Cardiac septum (tissue), 1 donor: ENCODE data around the gene ACVR1C. TPM values are rescaled to one million over a fixed set of nuclear protein-coding genes. Genes with fewer than 3 reads are reported as not detected.
"Not testable (repeated sequence)": the region's sequence is repeated elsewhere in the genome, so short reads cannot be mapped to it uniquely, and the experiment has no call there.

ENCODE experiments used
- DNase-seq: peaks from one replicate; pipeline ENCODE4 v3.0.0-alpha.2; 2020; ENCODE audit warnings: low spot score
- intact Hi-C: fragments of 100-400 bp; cut with DNase I; formaldehyde crosslinking; loops from one replicate; pipeline ENCODE4 v1.14.0; 2022
- total RNA-seq: library from RNA; stranded (reverse); fragmentation: NEBNext Ultra II Directional; extraction: Animal tissue kit (Norgen Biotek cat#: 25700); gene quantifications from one replicate; pipeline ENCODE4 v1.2.1, GENCODE V29; 2021
- donor health status: DM: no; HTN: no; CAD: no.

Gene ACVR1C
- total RNA-seq, 1 donor from 2014 or later = 0.59 TPM

- intact Hi-C loops = loop anchor here (10.0 kb wide), 2 partner anchors 98 to 288 kb away; no protein-coding TSS in a partner anchor
- no peak for DNase-seq
Measured at GRCh38 chr2:157592374-157592773, 36.3 kb downstream of the ACVR1C start.

- intact Hi-C loops = no loop called here
- DNase-seq = no peak
Measured at GRCh38 chr2:157587576-157587975, 41.1 kb downstream of the ACVR1C start.

DNA sequence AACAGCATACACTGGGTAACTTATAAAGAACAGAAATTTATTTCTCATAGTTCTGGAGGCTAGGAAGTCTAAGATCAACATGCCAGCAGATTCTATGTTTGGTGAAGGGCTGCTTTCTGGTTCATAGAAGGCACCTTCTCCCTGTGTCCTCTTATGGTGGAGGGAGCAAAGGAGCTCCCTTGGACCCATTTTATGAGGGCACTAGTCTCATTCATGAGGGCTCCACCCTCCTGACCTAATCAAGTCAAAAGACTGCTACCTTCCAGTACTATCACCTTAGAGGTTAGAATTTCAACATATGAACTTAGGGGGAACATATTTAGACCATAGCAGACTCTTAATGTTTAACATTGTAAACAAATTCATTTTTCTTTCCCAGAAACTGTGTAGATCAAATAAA lies 54.5 kb downstream of the ACVR1C start:
- no peak for DNase-seq
- intact Hi-C loops = no loop called here

DNA sequence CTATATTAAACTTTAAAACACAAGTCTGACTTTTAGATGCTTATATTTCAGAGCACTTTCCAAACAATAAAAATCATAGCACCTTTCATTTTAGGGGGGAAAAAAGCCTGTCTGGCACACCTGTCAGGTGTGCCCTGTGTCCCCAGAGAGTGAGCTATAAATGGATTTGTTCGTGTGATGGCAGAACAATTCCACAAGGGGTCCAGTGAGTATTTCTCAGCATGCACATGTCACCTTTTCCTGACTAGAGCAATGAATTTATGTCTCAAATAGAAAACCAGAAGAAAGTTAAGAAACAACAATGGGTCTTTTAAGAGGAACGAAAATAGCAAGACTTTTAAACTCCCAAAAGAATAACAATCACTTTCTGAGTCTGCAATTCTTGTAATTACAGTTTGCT lies 55.9 kb downstream of the ACVR1C start:
- intact Hi-C loops = no loop called here
- no peak for DNase-seq

- DNase-seq, intact Hi-C loops: not testable (repeated sequence)
Measured at GRCh38 chr2:157566623-157567022, 62.0 kb downstream of the ACVR1C start.

GRCh38 chr2:157566113-157566512 lies 62.6 kb downstream of the ACVR1C start:
- DNase-seq, intact Hi-C loops: not testable (repeated sequence)

- no peak for DNase-seq
- intact Hi-C loops = no loop called here
Measured at GRCh38 chr2:157565550-157565949, 63.1 kb downstream of the ACVR1C start.

DNA sequence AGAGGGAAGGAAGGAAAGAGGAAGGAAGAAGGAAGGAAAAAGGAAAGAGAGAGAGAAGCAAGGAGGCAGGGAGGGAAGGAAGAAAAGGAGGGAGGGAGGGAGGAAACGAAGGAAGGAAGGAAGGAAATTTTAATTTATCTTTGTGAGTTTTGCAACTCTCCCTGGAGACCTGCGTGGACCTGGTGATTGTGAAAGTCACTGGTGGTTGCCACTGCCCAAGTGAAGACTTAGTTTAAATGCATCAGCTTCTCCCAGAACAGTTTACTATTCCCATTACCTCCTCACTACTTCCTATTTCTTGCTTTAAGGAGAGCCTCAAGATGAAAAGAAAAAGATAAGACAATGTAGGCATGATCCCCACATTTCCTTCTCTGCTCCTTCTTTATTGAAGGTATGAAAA lies 68.8 kb downstream of the ACVR1C start:
- DNase-seq = no peak
- intact Hi-C loops = no loop called here

DNA sequence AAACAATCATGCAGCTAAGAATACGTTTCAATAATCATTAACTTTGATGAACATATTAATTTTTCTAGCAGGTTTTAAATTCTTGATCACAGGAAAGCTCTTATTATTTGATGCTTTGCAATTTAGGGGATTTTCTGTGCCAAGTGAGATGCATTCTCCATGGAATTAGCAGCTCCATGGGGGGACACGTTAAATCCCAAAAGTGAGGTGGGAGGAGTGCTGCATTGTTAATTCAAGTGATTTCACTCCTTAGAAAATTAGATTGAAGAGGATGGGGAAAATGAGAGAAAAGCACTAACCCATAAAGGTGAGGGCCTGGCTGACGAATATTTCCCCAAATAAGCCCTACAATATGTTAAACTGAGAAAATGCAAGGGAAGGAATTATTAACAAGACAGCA lies 69.2 kb downstream of the ACVR1C start:
- intact Hi-C loops = no loop called here
- no peak for DNase-seq

DNA sequence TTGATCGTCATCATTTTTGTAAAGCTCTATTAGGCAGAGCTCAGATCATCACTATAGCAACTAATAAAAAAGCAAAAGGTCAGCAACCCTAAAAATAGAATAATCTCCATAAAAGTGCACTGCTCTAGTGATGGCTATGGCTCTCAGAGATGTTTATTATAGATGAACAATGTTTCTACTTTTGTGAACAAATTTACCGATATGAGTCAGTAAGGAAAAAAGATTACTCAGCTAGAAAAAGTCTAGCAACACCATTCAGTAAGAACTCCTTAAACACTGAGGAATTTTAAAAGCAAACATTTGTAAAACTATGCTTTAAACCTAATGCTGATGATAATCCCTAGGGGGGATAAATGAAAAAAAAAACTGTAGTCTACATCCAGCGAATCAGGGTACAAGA lies 69.6 kb downstream of the ACVR1C start:
- DNase-seq = no peak
- intact Hi-C loops = no loop called here

- intact Hi-C loops = no loop called here
- no peak for DNase-seq
Measured at GRCh38 chr2:157557770-157558169, 70.9 kb downstream of the ACVR1C start.

DNA sequence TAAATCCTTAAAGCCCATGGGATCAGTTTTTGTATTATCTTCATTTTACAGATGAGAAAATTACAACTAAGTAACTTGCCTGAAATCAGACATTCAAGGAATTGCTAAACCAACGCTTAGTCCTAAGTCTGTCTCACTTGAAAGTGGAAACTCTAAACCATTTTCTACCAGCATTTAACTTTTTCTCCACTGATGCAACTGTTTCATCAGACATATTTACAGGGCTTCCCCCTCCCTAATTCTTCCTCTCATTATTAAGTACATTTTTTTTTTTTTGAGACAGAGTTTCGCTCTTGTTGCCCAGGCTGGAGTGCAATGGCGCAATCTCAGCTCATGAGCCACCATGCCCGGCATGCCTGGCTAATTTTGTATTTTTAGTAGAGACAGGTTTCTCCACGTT lies 88.6 kb downstream of the ACVR1C start:
- intact Hi-C loops = no loop called here
- DNase-seq = no peak

- no peak for DNase-seq
- intact Hi-C loops = no loop called here
Measured at GRCh38 chr2:157538064-157538463, 90.6 kb downstream of the ACVR1C start.

GRCh38 chr2:157536815-157537214 lies 91.8 kb downstream of the ACVR1C start:
- no peak for DNase-seq
- intact Hi-C loops = no loop called here

GRCh38 chr2:157528963-157529751 lies 99.5 kb downstream of the ACVR1C start:
- intact Hi-C loops = no loop called here
- DNase-seq = no peak

GRCh38 chr2:157526070-157526469 lies 102.6 kb downstream of the ACVR1C start:
- intact Hi-C loops = no loop called here
- no peak for DNase-seq

- no peak for DNase-seq
- intact Hi-C loops = no loop called here
Measured at GRCh38 chr2:157523270-157524247, 105.1 kb downstream of the ACVR1C start.

DNA sequence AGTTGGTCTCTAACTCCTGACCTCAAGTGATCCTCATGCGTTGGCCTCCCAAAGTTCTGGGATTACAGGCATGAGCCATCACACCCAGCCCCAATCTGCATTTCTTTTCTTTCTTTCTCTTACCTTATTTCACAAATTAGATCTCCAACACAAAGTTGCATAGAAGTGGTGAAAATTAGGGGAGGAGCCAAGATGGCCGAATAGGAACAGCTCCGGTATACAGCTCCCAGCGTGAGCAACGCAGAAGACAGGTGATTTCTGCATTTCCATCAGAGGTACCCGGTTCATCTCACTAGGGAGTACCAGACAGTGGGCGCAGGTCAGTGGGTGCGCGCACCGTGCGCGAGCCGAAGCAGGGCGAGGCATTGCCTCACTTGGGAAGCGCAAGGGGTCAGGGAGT lies 113.7 kb downstream of the ACVR1C start:
- DNase-seq, intact Hi-C loops: not testable (repeated sequence)

GRCh38 chr2:157509744-157510143 lies 118.9 kb downstream of the ACVR1C start:
- intact Hi-C loops = no loop called here
- DNase-seq = no peak

GRCh38 chr2:157508676-157509075 lies 120.0 kb downstream of the ACVR1C start:
- intact Hi-C loops = no loop called here
- no peak for DNase-seq

- intact Hi-C loops = no loop called here
- DNase-seq = no peak
Measured at GRCh38 chr2:157506586-157506985, 122.1 kb downstream of the ACVR1C start.
